ENCODE results near the gene ASPHD1.
"Not testable (repeated sequence)": the region's sequence is repeated elsewhere in the genome, so short reads cannot be mapped to it uniquely, and the experiment has no call there.

The ASPHD1 gene

DNA sequence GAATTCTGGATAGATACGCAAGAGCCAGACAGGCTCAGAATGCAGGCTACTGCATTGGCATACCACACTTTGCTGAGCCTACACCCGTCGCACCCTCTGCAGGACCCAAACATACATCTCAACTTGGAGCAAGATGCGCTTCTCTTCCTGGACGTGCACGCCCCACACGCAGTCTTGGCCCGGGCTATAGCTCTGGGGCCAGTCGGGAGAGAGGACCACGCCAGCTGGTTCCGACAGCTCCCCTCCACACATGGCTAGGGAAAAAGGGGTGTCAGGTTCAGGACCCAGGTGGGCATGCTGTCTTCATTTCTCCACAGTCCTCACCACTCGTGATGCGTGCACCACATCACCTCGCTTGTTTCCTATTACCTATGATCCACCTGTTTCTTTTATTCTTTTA, 22.1 kb upstream of the ASPHD1 start:
- DNase-seq: no peak

DNA sequence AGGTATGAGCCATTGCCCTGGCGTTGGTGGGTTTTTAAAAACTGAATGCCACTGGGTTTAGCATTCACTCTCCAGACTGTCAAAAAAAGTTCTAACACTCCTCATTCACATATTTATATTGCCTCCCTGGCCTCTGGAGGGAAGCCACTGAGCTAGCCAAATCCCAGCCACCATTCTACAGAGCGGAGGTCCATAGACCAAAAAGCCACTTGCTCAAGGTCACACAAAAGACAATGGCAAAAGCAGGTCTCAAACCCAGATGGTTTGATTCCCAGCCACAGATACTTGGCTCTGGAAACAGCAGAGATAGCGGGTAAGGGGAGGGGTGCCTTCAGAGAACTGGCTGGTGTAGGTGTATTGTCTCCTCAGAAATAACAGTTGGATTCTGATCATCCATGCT, 19.2 kb upstream of the ASPHD1 start:
- no peak for DNase-seq

DNA sequence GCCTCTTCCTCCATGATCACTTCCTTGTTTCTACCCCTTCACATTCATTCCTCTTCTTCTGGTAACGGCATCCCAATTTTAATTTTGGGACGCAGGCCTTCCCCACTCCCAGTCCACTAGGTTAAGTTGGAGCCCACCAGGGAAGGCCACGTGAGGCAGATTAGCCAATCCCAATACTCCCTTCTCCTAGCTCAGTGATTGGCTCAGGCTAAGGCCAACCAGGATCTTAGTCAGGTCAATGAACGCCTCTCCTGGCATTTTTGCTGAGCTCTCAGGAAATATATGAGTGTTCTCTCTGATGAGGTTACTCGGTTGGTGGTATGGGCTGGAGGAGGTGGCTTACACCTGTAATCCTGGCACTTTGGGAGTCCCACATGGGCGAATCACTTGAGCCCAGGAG, 16.3 kb upstream of the ASPHD1 start:
- DNase-seq: no peak

DNA sequence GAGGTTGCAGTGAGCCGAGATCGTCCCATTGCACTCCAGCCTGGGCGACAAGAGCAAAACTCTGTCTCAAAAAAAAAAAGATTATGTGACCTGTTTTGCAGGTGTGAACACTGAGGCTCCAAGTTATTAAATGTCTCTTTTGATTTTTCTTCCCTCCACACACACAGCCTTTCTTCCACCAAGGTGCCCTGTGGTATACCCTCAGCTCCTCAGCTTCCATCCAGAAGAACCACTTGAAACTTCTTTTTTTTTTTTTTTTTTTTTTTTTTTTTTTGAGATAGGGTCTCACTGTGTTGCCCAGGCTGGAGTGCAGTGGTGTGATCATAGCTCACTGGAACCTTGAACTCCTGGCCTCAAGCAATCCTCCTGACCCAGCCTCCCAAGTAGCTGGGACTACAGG, 10.9 kb upstream of the ASPHD1 start:
- not testable (repeated sequence) for DNase-seq

DNA sequence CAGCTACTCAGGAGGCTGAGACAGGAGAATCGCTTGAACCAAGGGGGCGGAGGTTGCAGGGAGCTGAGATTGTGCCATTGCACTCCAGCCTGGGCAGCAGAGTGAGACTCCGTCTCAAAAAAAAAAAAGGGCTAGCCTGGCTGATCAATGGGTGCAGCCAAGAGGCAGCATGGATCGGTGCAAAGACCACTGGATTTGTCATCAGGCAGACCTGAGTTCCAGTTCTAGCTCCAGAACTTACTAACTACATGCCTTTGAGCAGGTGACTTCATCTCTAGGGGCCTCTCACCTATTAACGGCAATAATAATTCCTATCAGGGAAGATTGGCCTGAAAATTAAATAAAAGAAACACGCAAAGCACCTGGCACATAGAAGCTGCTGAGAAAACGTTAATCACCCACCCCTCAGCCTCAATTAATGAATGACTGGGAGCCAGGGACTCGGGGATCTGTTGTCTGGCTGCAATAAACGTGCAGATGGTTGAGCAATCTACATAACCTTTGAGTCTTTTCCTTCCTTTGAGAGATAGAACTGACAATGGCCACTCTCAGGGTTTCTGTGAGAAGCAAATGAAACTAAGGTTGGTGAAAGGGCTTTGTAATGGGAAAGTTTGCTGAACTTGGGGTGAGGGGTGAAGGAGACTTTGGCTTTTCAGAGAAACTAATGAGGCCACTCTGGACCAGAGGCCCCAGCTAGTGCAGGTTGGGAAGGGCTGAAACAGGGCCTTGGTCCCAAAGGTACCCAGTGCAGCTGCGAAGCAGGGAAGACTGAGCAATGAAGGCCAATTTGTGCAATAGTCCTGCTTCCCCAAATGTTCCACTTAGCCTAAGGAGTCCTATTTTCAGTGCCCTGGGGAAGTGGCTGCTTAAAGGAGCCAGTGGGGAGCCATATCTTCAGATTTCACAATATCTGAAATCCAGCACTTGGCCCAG, 8.5 kb upstream of the ASPHD1 start:
- DNase-seq: no peak

DNA sequence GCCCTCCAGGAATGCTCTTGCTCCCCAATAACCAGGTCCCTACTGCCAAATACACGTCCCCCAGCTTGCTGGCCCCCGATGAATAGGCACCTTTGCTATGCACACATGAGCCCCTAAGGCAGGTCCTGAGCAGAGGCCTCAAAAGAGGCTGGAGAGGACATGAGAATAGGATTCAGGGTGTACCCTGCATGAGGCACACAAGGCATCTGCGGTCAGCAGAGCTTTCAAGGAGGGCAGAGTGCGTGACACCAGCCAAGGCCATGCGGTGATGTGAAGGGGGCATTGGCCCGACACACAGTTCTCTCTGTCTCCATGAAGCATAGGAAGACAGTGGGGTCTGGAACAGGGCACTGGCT, 7.9 kb upstream of the ASPHD1 start:
- no peak for DNase-seq

DNA sequence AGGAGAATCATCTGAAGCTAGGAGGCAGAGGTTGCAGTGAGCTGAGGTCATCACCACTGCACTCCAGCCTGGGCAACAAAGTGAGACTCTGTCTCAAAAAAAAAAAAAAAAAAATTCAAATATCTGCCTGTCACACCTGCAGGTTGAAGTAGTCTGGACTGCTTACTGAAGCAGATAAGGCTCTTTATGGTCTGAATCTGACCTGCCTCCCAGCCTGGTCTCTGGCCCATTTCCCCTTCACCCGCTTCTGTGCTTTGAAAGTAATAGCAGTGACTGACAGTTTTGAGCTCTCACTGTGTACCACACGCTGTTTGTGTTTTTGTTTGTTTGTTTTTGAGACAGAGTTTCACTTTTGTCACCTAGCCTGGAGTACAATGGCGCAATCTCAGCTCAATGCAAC, 6.7 kb upstream of the ASPHD1 start:
- no peak for DNase-seq

DNA sequence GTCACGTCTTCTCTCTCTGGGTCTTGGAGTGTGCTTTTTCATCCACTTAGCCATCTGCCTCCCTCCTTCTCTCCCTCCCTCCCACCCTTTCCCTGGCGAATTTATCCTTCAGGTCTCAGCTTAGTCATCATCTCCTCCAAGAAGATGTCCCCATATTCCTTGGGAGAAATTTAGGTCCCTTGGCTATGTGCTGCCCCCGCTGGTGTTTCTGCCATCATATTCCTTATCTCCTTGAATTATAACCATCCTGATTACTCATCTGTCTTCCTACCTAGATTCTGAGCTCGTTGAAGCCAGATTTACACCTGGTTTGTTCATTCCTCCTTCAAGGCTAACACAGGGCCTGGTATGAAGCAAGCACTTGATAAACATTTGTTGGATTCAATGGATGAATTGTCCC, 5.9 kb upstream of the ASPHD1 start:
- DNase-seq: no peak

DNA sequence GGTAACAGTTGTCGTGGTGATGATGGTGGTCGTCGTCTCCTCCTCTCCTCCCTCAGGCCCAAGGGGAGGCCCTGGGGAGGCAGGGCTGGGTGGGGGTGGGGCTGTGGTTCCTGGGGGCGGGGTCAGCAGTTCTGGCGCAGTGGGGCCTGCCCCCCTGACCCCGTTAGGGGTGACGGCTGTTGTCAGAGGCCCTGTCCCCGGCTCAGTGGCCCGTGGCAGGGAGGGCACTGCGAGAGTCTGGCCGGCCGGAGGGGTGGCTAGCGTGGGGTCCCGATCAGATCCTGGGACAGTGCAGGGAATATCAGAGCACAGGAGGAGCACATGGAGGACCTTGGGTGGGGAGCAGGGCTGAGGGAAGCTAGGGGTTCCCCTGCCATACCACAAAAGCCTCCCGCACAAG, 3.4 kb upstream of the ASPHD1 start:
- no peak for DNase-seq

DNA sequence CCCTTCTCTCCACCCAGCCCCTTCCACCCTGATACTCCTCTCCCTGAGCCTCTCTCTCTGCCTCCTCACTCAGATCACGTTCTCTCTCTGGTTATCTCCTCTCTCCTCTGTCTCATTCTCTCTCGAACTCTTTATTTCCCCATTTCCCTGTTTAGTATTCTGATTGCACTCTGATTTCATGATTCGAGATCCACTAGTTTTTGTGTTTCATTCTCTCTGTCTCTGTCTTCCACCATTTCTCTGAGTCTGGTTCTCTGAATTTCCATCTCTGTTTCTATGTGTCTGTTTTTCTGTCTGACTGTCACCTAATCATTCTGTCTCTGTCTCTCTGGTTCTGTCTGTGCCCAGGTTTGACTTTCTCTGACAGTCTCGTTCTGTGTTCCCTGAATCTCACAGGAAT, 3.0 kb upstream of the ASPHD1 start:
- no peak for DNase-seq

DNA sequence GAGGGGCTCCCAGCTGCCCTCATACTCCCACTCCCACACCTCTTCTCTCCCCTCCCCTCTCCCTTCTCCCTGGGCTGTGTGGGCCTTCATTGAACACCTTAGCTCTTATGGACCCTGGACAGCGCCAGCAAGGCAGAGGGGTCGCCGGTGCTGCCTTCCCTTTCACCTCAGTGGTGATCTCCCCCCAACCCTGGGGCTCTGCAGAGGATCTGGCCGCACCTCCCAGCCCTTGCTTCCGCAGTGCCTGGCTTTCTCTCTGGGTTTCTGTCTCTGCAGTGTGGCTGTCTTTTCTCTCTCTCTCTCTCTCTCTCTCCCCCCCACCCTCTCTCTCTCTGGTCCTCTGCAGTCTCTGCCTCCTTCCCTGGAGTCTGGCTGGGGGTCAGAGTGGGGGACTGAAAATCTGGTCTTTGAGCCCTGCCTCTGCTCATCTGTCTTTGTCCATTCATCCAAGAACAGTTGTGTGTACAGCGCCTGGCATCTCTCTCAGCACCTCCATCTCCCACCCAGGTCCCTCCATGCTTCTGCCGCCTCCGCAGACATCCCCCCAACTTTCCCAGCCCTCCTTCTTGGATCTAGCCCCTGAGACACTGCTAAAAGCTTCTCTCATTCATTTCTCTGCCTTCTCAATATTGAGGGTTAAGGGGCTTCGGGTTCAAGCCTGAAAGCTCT, 2.0 kb upstream of the ASPHD1 start:
- DNase-seq: no peak

DNA sequence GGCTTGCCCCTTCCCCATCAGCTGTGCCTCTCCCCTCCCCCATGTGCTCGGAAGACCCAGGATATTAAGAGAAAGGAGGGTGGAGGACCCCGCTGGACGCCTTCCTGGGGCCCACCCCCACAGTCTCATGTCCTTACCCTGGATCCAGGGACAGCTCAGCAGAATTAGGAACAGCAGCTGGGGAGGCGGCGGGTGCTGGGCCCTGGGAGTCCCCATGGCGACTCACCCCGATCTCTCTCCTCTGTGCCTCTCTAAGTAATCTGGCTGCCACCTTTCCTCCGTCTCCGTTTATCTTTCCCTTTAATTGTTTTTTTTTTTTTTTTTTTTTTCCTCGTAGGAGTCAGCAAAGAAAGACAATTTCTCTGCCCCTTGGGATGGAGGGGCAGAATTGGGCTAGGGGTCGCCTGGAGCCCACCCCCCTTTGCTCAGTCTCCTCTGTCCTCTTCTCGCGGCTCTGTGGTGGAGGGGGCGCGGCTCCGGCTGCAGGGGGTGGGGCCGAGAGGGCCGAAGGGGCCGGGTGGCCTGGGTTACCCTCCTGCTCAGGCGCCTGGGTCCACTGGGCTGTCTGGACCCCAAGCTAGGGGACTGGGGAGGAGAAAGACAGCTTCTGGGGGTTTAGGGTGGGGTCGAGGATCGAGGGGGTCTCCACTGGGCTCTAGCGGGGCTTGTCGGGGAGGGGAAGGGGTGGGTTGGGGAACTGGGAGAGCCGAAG, 1.3 kb upstream of the ASPHD1 start:
- peak; percentile 59 to 68 for DNase-seq

DNA sequence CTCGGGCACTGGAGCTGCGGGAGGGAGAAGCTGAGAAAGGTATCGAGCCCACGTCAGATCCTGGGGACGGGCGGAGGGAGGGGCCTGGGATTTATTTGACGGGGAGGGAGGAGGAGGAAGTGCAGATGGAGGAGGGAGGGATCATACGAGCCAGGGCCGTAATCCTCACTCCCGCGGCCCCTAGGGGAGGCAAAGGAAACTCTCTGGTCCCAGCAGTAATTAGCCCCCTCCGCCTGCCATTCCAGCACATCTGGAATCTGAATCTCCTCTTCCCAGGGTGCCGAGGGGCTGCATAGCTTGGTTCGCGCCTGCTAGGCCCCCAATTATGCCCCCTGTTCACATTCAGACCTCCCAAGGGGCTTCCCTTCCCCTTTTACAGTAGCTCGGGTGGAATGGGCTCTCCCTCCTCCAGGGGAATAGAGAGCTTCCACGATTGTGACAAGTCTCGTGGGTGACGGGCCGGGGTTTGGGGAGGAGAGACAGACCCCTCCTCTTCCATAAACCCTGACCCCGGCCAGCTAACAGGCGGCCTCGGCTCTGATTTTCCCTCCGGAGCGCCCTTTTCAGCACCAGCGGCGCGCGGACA, 679 bp upstream of the ASPHD1 start, which contains the start of gene SEZ6L2:
TSS of gene SEZ6L2 (minus strand) at position 35 of the 586 bp plus-strand sequence. CDS start 531 bp downstream, outside the sequence.
- DNase-seq: peak; percentile 89 to 94

DNA sequence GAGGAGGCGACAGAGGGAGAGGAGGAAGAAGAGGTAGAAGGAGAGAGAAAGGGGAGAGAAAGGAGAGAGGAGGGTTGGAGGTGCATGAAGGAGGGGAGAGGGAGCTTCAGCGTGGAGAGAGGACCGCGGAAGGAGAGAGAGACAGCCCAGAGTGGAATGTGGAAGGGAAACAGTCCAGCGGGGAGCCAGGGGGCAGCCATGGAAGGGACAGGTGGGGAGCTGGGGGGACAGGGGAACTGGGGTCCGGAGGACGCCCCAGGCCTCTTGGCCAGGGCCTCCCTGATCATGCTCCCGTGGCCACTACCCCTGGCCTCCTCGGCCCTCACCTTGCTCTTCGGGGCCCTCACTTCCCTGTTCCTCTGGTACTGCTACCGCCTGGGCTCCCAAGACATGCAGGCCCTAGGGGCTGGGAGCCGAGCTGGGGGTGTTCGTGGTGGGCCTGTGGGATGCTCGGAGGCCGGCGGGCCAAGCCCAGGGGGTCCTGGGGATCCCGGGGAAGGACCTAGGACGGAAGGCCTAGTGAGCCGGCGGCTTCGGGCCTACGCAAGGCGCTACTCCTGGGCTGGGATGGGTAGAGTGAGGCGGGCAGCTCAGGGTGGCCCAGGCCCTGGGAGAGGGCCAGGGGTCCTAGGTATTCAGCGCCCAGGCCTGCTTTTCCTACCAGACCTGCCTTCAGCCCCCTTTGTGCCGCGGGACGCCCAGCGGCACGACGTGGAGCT, 759 bp downstream of the ASPHD1 start:
- no peak for DNase-seq

DNA sequence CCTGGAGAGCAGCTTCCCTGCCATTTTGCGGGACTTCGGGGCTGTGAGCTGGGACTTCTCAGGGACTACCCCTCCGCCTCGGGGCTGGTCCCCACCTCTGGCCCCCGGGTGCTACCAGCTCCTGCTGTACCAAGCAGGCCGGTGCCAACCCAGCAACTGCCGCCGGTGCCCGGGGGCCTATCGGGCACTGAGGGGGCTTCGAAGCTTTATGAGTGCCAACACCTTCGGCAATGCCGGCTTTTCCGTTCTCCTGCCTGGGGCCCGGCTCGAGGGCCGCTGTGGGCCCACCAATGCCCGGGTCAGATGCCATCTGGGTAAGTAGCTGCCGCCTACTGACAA, 1.3 kb downstream of the ASPHD1 start:
- DNase-seq: no peak

DNA sequence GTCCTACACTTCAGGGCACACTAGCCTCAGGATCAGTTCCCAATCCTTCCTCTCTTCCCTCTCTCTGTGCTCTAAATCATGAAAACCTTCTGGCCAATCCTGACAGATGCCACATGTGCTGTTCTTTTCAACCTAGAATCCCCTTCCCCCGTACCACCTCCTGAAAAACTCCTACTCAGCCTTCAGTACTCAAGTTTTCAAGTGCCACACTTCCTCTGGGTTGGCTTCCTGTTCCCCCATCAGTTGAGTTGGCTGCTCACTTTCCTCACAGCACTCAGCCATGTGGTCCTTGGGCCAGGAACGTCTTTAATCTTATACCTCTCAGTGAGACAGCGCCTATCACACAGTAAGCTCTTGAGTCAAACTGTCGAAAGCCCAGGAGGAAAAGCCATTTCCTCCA, 3.3 kb downstream of the ASPHD1 start:
- no peak for DNase-seq

DNA sequence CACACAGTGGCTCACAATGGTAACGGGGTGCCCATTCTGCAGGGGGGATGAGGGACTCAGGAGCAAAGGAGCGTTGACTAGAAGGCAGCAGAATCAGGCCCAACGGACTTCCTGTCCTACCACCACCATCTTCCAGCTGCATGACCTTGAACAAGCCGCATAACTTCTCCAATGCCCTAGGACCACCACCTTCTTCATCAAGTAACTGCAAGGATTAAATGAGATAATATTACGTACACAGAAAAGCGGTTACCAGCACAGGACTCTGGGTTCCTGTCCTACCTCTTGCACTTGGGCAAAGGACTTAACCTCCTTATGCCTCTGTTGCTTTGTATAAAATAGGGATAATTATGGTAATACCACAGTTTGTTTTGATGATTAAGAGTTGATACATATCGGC, 4.7 kb downstream of the ASPHD1 start:
- no peak for DNase-seq

DNA sequence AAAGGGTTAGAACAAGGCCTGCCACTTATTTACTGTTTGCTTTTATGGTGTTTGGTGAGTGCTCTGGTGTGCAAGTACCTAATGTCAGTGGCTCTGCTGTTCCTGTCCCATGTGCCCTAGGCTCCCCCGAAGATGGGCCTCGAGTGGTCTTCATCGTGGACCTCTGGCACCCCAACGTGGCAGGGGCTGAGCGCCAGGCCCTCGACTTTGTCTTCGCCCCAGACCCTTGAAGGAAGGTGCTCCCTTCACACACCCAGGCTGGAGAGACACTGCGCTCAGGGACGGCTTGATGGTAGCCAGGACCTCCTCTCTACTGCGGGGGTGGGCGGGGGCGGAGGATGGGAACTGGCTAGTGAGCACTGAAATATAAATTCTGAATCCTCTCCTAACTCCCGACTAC, 5.4 kb downstream of the ASPHD1 start:
- DNase-seq: no peak

DNA sequence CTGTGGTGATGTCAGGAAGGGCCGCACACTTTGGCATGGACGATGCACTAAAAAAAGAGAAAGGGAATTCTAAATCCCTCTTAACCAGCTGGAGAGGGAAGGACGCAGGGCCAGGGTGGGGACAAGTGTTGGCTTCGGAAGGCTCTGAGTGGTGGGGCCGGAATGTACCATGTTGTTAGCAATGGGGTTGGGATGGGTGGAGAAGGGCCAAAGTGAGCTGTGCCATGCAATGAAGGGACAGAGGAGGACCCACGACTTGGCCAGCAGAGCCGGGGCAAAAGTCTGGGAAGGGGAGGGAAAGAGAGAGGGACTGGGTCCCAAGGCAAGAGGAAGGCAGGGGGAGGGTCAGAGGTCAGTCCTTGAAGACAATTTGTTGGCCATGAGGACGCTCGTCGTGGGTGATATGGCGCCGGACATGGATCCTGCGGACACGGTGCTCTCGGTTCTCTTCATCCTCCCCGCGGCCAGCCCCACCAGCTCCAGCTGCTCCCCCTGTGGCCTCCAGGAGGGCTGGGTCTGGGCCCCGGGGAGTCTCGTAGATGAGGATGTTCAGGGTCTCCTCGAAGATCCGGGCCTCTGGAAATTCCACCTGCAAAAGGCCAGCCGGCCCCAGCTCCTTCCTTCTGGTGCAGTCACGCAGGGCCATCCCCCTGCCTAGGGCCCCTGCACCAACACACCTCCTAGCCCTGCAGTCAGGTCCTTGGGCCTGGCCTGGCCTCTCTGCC, 6.4 kb downstream of the ASPHD1 start:
- DNase-seq: no peak

DNA sequence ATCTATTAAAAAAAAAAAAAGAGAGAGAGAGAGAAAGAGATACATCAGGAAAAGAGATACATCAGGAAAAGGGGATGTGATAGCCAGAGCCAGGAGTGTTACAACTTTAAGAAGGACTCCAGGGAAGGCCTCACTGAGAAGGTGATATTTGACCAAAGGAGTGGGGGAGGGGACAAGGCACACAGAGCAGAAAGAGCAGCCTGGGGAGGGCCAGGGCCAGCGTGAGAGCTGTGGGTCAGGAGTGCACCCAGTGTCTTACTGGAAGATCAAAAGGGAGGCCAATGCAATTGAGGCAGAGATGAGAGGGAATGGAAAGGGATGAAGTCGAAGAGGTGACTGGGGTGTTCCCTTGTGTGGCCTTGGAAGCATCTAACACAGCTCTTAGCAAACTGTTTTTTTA, 7.7 kb downstream of the ASPHD1 start:
- DNase-seq: no peak

DNA sequence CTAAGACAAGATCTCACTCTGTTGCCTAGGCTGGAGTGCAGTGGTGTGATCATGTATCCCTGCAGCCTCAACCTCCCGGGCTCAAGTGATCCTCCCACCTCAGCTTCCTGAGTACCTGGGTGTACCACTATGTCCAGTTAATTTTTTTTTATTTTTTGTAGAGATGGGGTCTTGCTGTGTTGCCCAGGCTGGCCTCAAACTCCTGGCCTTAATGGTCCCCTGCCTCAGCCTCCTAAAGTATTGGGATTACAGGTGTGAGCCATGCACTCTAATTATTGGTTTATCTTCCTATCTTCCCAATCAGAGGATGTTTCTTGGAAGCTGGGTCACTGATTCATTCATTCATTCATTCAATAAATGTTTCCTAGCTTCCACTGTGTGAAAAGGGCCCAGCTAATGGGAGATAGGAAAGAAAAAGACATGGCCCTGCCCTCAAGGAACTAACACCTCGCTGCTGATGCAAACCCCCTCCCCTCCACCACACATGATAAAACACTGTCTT, 8.5 kb downstream of the ASPHD1 start:
- DNase-seq: no peak

DNA sequence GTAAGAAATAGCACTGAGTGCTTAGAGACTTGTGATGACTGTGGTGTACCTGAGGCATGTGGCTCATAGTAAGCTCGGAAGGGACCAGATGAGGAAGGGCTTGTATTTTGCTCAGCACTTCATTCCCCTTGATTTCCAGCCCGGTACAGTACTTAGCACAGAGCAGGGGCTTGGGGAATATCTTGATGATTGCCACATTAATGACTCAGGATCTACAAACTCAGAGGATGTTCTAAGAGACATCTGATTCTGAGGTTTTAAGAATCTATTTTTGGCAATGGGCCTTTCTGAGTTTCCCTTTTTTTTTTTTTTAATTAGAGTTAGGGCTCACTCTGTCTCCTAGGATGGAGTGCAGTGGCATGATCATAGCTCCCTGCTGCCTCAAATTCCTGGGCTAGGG, 9.1 kb downstream of the ASPHD1 start:
- no peak for DNase-seq

All from NCI-H1930 (cell line).